Rectal smooth muscle tissue (tissue), 1 donor: ENCODE measurements around the gene CD58.

Source experiments
- H3K27ac ChIP-seq: one replicate; pipeline ENCODE4 v1.7.0; 2013; ENCODE audit warnings: low read depth, low read length, inconsistent platforms
- H3K27me3 ChIP-seq: one replicate; pipeline ENCODE4 v1.7.0; 2013; ENCODE audit warnings: low read length; ENCODE audit not compliant: control insufficient read depth, insufficient read depth
- H3K36me3 ChIP-seq: one replicate; pipeline ENCODE4 v1.7.0; 2013; ENCODE audit warnings: low read length; ENCODE audit not compliant: control insufficient read depth, insufficient read depth
- H3K4me1 ChIP-seq: one replicate; pipeline ENCODE4 v1.7.0; 2013; ENCODE audit warnings: low read length; ENCODE audit not compliant: control insufficient read depth, insufficient read depth
- H3K4me3 ChIP-seq: one replicate; pipeline ENCODE4 v1.7.0; 2013; ENCODE audit warnings: low read length
- H3K9ac ChIP-seq: one replicate; pipeline ENCODE4 v1.7.0; 2013; ENCODE audit warnings: low read length

CD58 gene

DNA sequence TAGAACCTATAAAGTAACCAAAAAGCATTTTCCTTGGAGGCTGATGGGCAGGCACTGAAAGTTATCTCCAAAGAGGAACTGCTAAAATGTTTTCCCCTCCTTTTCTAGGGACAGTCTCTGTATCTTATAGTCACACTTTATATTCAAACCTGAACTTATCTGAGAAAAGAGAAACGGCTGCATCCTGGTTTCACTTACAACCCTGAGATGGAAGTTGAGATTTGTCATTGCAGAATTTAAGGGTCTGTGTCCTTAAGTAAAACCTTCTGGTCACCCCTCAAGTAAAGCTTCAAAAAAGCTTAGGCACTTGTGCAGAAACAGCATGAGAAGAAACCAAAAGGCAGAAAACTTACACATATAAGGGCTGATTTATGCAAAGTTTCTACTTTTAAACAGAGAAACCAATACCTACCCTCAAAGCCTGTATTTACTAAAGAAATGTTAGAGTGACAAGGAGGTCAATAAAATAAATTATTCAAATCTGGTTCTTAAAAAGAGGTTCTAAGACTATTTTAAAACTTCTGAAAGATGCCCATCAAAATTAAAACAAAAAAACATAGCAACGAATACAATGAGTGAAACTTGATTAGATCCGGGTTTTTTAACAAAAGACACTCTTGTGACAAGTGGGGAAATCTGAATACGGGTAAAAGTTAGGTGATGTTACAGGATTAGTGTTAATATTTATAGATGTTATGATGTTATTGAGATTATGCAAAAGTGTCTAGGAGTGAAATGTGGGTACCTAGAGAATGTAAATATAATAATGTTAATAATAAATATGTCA is 9.9 kb downstream of the CD58 start:
- no peak overlapping the region for H3K9ac ChIP-seq
- no peak overlapping the region for H3K27ac ChIP-seq
- H3K27me3 ChIP-seq = no peaks in the 10 kb centered on the region
- H3K4me1 ChIP-seq = no peaks in the 10 kb centered on the region
- no peaks in the 10 kb centered on the region for H3K36me3 ChIP-seq
- no peak overlapping the region for H3K4me3 ChIP-seq

GRCh38 chr1:116559304-116559761 is 11.5 kb downstream of the CD58 start:
- Histone ChIP-seq H3K4me1 (no peaks in the 10 kb centered on the region), H3K27me3 (no peaks in the 10 kb centered on the region), H3K36me3 (no peaks in the 10 kb centered on the region), H3K27ac (no peak overlapping the region), H3K9ac (no peak overlapping the region), H3K4me3 (no peak overlapping the region)

GRCh38 chr1:116558571-116558970 is 12.3 kb downstream of the CD58 start:
- Histone ChIP-seq H3K27ac (no peak overlapping the region), H3K9ac (no peak overlapping the region), H3K4me3 (no peak overlapping the region), H3K4me1 (no peaks in the 10 kb centered on the region), H3K36me3 (no peaks in the 10 kb centered on the region), H3K27me3 (no peaks in the 10 kb centered on the region)

GRCh38 chr1:116558140-116558549 is 12.7 kb downstream of the CD58 start:
- H3K36me3 ChIP-seq = no peaks in the 10 kb centered on the region
- no peak overlapping the region for H3K4me3 ChIP-seq
- H3K9ac ChIP-seq = no peak overlapping the region
- H3K27ac ChIP-seq = no peak overlapping the region
- H3K4me1 ChIP-seq = no peaks in the 10 kb centered on the region
- H3K27me3 ChIP-seq = no peaks in the 10 kb centered on the region

DNA sequence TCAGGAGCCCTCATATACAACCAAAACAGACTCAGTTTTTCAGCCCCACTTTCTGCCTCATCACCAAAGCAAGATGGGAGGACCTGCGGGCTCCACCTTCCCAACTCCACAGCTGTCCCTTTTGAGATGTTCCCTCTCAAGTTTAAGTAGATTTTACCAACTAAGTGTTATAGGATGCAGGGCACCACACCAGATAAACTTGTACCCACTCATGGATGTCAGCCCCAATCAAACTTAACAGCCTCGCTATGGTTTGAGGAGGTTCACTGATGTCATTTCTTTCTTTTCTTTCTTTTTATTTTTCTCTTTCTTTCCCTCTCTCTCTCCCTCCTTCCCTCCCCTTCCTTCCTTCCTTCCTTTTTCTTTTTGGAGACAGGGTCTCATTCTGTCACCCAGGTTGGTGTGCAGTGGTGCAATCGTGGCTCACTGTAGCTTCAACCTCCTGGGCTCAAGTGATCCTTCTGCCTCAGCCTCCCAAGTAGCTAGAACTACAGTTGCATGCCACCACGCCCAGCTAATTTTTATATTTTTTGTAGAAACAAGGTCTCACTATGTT is 13.4 kb downstream of the CD58 start:
- H3K36me3 ChIP-seq = no peaks in the 10 kb centered on the region
- no peaks in the 10 kb centered on the region for H3K4me1 ChIP-seq
- H3K27ac ChIP-seq = no peak overlapping the region
- no peaks in the 10 kb centered on the region for H3K27me3 ChIP-seq
- H3K4me3 ChIP-seq = no peak overlapping the region
- H3K9ac ChIP-seq = no peak overlapping the region

- no peak overlapping the region for H3K9ac ChIP-seq
- no peaks in the 10 kb centered on the region for H3K27me3 ChIP-seq
- no peaks in the 10 kb centered on the region for H3K4me1 ChIP-seq
- H3K4me3 ChIP-seq = no peak overlapping the region
- no peak overlapping the region for H3K27ac ChIP-seq
- no peaks in the 10 kb centered on the region for H3K36me3 ChIP-seq
Observed at GRCh38 chr1:116556289-116557006, 14.4 kb downstream of the CD58 start.

DNA sequence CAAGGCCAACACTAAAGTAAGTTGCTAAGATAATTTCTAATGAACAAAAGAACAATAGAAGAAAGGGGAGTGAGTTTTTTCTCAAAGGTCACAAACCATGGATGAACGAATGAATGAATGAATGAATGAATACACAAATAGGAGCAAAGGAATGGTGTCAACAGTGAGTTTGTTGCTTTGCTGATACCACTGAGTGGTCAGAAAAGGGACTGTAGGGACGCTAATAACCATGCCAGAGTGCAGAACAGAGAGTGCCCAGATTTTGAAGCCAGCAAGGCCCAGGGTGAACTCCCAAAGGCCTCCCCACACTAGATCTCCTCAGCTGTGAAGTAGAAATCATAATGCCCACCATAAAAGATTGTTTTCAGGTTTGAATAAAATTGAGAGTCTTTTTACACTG is 15.9 kb downstream of the CD58 start:
- no peaks in the 10 kb centered on the region for H3K4me1 ChIP-seq
- H3K27me3 ChIP-seq = no peaks in the 10 kb centered on the region
- H3K36me3 ChIP-seq = no peaks in the 10 kb centered on the region
- no peak overlapping the region for H3K27ac ChIP-seq
- no peak overlapping the region for H3K9ac ChIP-seq
- no peak overlapping the region for H3K4me3 ChIP-seq

DNA sequence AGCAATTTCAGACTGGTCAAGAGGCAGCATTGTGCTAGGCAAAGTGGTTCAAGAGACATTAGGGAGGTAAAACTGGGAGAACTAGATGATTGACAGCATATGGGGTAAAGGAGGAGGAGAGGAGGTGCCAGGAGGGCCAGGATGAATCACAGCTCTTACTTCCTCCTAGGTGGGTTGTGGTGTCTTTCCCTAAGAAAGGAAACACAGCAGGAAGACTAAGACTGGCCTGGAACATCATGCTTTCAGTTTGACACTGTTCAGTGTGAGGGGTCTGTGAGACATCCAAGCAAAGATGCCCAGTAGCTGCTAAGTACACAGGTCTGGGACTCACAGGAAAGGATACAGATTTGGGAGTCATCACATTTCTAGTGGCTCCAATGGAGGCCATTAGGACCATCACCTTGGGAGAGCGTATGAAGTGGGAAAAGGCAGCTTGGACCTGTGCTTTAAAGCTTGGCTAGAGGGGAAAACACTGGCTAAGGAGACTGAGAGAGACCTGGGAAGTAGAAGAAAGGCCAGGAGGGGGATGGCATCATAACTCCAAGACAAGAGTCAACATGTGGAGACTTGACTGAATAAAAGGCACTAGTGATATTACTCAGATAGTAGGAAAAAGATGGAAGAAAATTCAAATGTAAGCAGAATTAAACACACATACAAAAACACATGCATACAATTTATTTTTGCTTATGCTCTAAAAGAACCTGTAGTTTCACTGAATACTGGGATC is 17.3 kb downstream of the CD58 start:
- Histone ChIP-seq H3K36me3 (no peaks in the 10 kb centered on the region), H3K4me1 (no peaks in the 10 kb centered on the region), H3K9ac (no peak overlapping the region), H3K27me3 (no peaks in the 10 kb centered on the region), H3K27ac (no peak overlapping the region), H3K4me3 (no peak overlapping the region)

DNA sequence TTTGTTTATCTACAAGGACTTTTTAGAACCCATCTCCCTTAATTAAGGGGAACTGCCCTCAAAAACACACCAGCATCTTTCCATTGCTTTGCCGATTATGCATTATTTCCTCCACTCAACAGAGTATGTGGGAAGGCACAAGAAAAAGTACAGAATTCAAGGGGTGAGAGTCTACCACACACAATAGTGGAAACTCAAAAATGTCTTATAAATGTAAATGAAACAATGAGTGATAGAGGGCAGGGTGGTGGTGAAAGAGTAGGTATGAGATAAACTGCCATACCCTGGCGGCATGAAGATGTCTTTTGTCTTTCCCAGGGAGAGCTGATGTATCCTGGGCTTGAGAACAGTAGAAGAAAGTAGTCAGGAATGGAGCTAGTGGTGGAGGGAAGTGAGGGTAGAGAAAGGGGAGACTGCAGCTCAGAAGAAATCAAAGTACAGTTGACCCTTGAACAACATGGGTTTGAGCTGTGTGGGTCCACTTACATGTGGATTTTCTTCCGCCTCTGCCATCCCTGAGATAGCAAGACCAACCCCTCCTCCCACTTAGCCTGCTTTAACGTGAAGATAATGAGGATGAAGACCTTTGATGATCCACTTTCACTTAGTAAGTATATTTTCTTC is 24.4 kb downstream of the CD58 start:
- Histone ChIP-seq H3K27ac (no peak overlapping the region), H3K27me3 (no peaks in the 10 kb centered on the region), H3K36me3 (peaks cover 2% of the 10 kb centered on the region), H3K4me1 (no peaks in the 10 kb centered on the region), H3K4me3 (no peak overlapping the region), H3K9ac (no peak overlapping the region)

- peaks cover 2% of the 10 kb centered on the region for H3K36me3 ChIP-seq
- no peaks in the 10 kb centered on the region for H3K27me3 ChIP-seq
- H3K9ac ChIP-seq = no peak overlapping the region
- no peak overlapping the region for H3K4me3 ChIP-seq
- no peaks in the 10 kb centered on the region for H3K4me1 ChIP-seq
- H3K27ac ChIP-seq = no peak overlapping the region
Observed at GRCh38 chr1:116545359-116545705, 25.5 kb downstream of the CD58 start.

DNA sequence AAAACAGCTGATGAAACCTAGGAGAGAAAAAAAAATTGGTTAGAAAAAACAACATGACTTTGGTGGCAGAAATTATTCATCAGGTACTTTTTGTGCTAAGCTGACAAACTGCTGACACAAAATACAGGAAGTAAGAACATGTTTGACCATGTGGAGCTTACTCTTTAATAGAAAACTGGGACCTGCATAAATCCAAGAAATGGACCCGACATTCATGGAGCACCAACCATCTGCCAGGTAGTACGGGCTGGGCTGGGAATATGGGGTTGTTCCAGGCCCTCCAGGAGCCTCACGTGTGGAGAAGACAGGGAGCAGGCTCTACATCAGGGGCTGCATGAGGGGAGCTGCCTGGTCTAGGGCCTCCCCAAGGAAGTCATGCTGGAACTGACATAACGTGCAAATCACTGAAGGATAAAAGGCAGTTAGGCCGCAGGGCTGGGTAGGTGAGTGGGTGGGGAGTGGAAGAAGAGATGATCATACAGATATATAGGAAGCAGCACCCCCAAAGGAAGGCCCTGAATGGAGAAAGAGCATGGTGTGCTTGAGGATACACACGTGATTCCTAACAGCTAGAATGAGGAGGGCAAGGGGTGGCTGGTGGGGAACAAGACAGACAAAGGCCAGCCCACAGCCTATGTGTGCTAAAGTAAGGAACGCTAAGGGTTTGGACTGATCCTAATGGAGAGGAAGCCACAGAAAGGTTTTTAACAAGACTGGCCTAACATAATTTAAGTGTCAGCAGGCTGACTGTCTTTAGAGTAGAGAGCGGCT is 26.1 kb downstream of the CD58 start:
- no peak overlapping the region for H3K4me3 ChIP-seq
- H3K27ac ChIP-seq = no peak overlapping the region
- H3K36me3 ChIP-seq = peaks cover 2% of the 10 kb centered on the region
- H3K4me1 ChIP-seq = no peaks in the 10 kb centered on the region
- H3K27me3 ChIP-seq = no peaks in the 10 kb centered on the region
- no peak overlapping the region for H3K9ac ChIP-seq
